WTC11 (cell line): ENCODE measurements around the gene SH3YL1. TPM values are rescaled to one million over a fixed set of nuclear protein-coding genes. Genes with fewer than 3 reads are reported as not detected.

Experiments used
- ATAC-seq: fragments of 200-7000 bp; cut with Tn5 transposase; 2 replicates; pipeline ENCODE4 v1.10.0; 2021; ENCODE audit warnings: mild to moderate bottlenecking, moderate library complexity
- CTCF ChIA-PET: fragments of 300-600 bp; sonication (Branson Sonifier 250); formaldehyde crosslinking; loops from one replicate; lab custom pipeline; 2021; ENCODE audit warnings: antibody characterized with exemption; lab: Charles Lee
- POLR2A ChIA-PET: fragments of 350-600 bp; sonication (Branson Sonifier 250); formaldehyde crosslinking; loops from one replicate; lab custom pipeline; 2021; ENCODE audit warnings: antibody characterized with exemption; lab: Charles Lee
- DNase-seq: peaks from one replicate; pipeline ENCODE4 v3.0.0; 2021; ENCODE audit warnings: low spot score
- H3K27ac Mint-ChIP-seq: 2 replicates; pipeline ENCODE4 v1.8.0; 2021; ENCODE audit warnings: mixed read lengths
- H3K27me3 Mint-ChIP-seq: 2 replicates; pipeline ENCODE4 v1.8.0; 2021; ENCODE audit warnings: low read depth, mild to moderate bottlenecking, moderate library complexity, mixed read lengths
- H3K36me3 Mint-ChIP-seq: 2 replicates; pipeline ENCODE4 v1.8.0; 2021; ENCODE audit warnings: mixed read lengths
- H3K4me1 Mint-ChIP-seq: 2 replicates; pipeline ENCODE4 v1.8.0; 2022; ENCODE audit warnings: mixed read lengths
- H3K4me3 Mint-ChIP-seq: 2 replicates; pipeline ENCODE4 v1.8.0; 2021; ENCODE audit warnings: mild to moderate bottlenecking, moderate library complexity, mixed read lengths
- H3K9me3 Mint-ChIP-seq: 2 replicates; pipeline ENCODE4 v1.8.0; 2021; ENCODE audit warnings: mixed read lengths
- NR2C2 ChIP-seq: sonication (generic); formaldehyde crosslinking; IDR thresholded peaks from 2 replicates; pipeline ENCODE4 v1.8.0; 2022; ENCODE audit warnings: mild to moderate bottlenecking, missing genetic modification reagents
- OVOL2 ChIP-seq: fragments of 250-450 bp; sonication (Bioruptor Pico); IDR thresholded peaks from 2 replicates; pipeline ENCODE4 v1.9.0; 2021; ENCODE audit warnings: mild to moderate bottlenecking, borderline replicate concordance
- SP1 ChIP-seq: sonication (generic); formaldehyde crosslinking; conservative IDR thresholded peaks from 2 replicates; pipeline ENCODE4 v1.8.1; 2022; ENCODE audit warnings: missing genetic modification reagents
- total RNA-seq: library from RNA; stranded (reverse); gene quantifications from 3 replicates; pipeline ENCODE4 v1.2.3, GENCODE V29; 2021
- TF ChIP-seq, protein P1 (sequence below): fragments of 250-450 bp; sonication (Bioruptor Pico); IDR thresholded peaks from 2 replicates; pipeline ENCODE4 v1.9.0; 2021; ENCODE audit warnings: mild to moderate bottlenecking
- TF ChIP-seq, protein P2 (sequence below): sonication (generic); formaldehyde crosslinking; IDR thresholded peaks from 2 replicates; pipeline ENCODE4 v1.8.1; 2022; ENCODE audit warnings: mild to moderate bottlenecking, moderate library complexity, missing genetic modification reagents
- TF ChIP-seq, protein P3 (sequence below): sonication (generic); formaldehyde crosslinking; IDR thresholded peaks from 2 replicates; pipeline ENCODE4 v1.8.1; 2023; ENCODE audit warnings: mild to moderate bottlenecking, moderate library complexity, missing genetic modification reagents
- TF ChIP-seq, protein P4 (sequence below): sonication (generic); formaldehyde crosslinking; IDR thresholded peaks from 2 replicates; pipeline ENCODE4 v1.8.0; 2023; ENCODE audit warnings: mild to moderate bottlenecking, missing genetic modification reagents
- TF ChIP-seq, protein P5 (sequence below): sonication (generic); formaldehyde crosslinking; IDR thresholded peaks from 2 replicates; pipeline ENCODE4 v1.8.0; 2022; ENCODE audit warnings: mild to moderate bottlenecking, missing genetic modification reagents
- TF ChIP-seq, protein P6 (sequence below): fragments of 250-450 bp; sonication (Bioruptor Pico); IDR thresholded peaks from 2 replicates; pipeline ENCODE4 v1.9.0; 2021; ENCODE audit warnings: moderate library complexity, mild to moderate bottlenecking, inconsistent platforms, borderline replicate concordance
- TF ChIP-seq, protein P7 (sequence below): fragments of 250-450 bp; sonication (Bioruptor Pico); IDR thresholded peaks from 2 replicates; pipeline ENCODE4 v1.9.0; 2021; ENCODE audit warnings: mild to moderate bottlenecking
- TF ChIP-seq, protein P8 (sequence below): sonication (generic); formaldehyde crosslinking; IDR thresholded peaks from 2 replicates; pipeline ENCODE4 v1.8.1; 2022; ENCODE audit warnings: mild to moderate bottlenecking, missing genetic modification reagents, moderate library complexity, borderline replicate concordance

Gene SH3YL1
- total RNA-seq, 1 experiment from 2014 or later: 26.4 TPM

DNA sequence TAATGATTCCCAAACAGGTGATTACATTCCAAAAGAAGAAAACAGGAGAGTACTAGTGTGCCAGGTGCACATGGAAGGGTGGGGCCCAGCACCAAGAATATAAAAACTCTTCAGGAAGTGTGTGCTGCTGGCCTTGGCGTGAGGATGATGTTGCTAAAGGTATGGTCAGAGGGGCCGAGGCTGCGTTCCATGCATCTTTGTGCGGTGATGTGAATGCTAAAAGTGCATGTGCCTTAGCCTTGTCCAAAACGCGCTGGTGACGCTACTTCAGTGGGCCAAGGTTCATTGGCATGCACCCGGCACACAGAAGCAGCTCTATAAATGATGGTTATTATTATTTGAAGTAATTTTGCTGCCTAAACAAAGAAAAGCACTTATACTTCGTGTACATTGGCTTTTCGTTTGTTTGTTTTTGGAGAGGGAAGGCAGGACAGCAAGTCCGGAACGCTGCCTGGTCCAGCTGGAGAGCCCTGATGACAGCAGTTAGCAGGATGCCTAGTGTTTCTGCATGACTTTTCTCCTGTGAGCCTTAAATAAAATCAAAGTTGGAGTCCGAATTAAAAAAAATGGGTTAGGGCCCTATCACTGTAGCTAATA lies 21.2 kb upstream of the SH3YL1 start:
- no peak for DNase-seq
- Mint-ChIP-seq H3K9me3 (no peaks in the 10 kb centered on the region), H3K4me1 (peaks cover 45% of the 10 kb centered on the region), H3K27ac (no peak overlapping the region), H3K4me3 (no peak overlapping the region), H3K27me3 (peaks cover 33% of the 10 kb centered on the region), H3K36me3 (peaks cover 19% of the 10 kb centered on the region)
- ChIA-PET POLR2A (no interaction called here), CTCF (interaction anchor here (1.0 to 2.7 kb wide), 6 partner anchors 11 to 194 kb away, joined by 3 to 14 read pairs (median 6); no protein-coding TSS in a partner anchor)
- no peak for ATAC-seq
- no peak for TF ChIP-seq OVOL2 (CRISPR knock-in tag)
- TF ChIP-seq, protein P1, sequence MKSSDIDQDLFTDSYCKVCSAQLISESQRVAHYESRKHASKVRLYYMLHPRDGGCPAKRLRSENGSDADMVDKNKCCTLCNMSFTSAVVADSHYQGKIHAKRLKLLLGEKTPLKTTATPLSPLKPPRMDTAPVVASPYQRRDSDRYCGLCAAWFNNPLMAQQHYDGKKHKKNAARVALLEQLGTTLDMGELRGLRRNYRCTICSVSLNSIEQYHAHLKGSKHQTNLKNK (CRISPR knock-in tag): no peak
- TF ChIP-seq, protein P2, sequence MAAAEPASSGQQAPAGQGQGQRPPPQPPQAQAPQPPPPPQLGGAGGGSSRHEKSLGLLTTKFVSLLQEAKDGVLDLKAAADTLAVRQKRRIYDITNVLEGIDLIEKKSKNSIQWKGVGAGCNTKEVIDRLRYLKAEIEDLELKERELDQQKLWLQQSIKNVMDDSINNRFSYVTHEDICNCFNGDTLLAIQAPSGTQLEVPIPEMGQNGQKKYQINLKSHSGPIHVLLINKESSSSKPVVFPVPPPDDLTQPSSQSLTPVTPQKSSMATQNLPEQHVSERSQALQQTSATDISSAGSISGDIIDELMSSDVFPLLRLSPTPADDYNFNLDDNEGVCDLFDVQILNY: no peak
- no peak for TF ChIP-seq NR2C2
- TF ChIP-seq, protein P3, sequence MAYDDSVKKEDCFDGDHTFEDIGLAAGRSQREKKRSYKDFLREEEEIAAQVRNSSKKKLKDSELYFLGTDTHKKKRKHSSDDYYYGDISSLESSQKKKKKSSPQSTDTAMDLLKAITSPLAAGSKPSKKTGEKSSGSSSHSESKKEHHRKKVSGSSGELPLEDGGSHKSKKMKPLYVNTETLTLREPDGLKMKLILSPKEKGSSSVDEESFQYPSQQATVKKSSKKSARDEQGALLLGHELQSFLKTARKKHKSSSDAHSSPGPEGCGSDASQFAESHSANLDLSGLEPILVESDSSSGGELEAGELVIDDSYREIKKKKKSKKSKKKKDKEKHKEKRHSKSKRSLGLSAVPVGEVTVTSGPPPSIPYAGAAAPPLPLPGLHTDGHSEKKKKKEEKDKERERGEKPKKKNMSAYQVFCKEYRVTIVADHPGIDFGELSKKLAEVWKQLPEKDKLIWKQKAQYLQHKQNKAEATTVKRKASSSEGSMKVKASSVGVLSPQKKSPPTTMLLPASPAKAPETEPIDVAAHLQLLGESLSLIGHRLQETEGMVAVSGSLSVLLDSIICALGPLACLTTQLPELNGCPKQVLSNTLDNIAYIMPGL: no peak
- TF ChIP-seq, protein P4, sequence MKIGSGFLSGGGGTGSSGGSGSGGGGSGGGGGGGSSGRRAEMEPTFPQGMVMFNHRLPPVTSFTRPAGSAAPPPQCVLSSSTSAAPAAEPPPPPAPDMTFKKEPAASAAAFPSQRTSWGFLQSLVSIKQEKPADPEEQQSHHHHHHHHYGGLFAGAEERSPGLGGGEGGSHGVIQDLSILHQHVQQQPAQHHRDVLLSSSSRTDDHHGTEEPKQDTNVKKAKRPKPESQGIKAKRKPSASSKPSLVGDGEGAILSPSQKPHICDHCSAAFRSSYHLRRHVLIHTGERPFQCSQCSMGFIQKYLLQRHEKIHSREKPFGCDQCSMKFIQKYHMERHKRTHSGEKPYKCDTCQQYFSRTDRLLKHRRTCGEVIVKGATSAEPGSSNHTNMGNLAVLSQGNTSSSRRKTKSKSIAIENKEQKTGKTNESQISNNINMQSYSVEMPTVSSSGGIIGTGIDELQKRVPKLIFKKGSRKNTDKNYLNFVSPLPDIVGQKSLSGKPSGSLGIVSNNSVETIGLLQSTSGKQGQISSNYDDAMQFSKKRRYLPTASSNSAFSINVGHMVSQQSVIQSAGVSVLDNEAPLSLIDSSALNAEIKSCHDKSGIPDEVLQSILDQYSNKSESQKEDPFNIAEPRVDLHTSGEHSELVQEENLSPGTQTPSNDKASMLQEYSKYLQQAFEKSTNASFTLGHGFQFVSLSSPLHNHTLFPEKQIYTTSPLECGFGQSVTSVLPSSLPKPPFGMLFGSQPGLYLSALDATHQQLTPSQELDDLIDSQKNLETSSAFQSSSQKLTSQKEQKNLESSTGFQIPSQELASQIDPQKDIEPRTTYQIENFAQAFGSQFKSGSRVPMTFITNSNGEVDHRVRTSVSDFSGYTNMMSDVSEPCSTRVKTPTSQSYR (CRISPR knock-in tag): no peak
- TF ChIP-seq, protein P5, sequence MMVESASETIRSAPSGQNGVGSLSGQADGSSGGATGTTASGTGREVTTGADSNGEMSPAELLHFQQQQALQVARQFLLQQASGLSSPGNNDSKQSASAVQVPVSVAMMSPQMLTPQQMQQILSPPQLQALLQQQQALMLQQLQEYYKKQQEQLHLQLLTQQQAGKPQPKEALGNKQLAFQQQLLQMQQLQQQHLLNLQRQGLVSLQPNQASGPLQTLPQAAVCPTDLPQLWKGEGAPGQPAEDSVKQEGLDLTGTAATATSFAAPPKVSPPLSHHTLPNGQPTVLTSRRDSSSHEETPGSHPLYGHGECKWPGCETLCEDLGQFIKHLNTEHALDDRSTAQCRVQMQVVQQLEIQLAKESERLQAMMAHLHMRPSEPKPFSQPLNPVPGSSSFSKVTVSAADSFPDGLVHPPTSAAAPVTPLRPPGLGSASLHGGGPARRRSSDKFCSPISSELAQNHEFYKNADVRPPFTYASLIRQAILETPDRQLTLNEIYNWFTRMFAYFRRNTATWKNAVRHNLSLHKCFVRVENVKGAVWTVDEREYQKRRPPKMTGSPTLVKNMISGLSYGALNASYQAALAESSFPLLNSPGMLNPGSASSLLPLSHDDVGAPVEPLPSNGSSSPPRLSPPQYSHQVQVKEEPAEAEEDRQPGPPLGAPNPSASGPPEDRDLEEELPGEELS: no peak
- TF ChIP-seq, protein P6, sequence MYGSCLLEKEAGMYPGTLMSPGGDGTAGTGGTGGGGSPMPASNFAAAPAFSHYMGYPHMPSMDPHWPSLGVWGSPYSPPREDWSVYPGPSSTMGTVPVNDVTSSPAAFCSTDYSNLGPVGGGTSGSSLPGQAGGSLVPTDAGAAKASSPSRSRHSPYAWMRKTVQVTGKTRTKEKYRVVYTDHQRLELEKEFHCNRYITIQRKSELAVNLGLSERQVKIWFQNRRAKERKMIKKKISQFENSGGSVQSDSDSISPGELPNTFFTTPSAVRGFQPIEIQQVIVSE (CRISPR knock-in tag): no peak
- TF ChIP-seq SP1: no peak
- TF ChIP-seq, protein P7, sequence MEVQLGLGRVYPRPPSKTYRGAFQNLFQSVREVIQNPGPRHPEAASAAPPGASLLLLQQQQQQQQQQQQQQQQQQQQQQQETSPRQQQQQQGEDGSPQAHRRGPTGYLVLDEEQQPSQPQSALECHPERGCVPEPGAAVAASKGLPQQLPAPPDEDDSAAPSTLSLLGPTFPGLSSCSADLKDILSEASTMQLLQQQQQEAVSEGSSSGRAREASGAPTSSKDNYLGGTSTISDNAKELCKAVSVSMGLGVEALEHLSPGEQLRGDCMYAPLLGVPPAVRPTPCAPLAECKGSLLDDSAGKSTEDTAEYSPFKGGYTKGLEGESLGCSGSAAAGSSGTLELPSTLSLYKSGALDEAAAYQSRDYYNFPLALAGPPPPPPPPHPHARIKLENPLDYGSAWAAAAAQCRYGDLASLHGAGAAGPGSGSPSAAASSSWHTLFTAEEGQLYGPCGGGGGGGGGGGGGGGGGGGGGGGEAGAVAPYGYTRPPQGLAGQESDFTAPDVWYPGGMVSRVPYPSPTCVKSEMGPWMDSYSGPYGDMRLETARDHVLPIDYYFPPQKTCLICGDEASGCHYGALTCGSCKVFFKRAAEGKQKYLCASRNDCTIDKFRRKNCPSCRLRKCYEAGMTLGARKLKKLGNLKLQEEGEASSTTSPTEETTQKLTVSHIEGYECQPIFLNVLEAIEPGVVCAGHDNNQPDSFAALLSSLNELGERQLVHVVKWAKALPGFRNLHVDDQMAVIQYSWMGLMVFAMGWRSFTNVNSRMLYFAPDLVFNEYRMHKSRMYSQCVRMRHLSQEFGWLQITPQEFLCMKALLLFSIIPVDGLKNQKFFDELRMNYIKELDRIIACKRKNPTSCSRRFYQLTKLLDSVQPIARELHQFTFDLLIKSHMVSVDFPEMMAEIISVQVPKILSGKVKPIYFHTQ (CRISPR knock-in tag): no peak
- TF ChIP-seq, protein P8, sequence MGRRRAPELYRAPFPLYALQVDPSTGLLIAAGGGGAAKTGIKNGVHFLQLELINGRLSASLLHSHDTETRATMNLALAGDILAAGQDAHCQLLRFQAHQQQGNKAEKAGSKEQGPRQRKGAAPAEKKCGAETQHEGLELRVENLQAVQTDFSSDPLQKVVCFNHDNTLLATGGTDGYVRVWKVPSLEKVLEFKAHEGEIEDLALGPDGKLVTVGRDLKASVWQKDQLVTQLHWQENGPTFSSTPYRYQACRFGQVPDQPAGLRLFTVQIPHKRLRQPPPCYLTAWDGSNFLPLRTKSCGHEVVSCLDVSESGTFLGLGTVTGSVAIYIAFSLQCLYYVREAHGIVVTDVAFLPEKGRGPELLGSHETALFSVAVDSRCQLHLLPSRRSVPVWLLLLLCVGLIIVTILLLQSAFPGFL (CRISPR knock-in tag): no peak
- TF ChIP-seq, all 79 proteins: peak for 0
